Measurements from ENCODE around the gene RNPEPL1.
"Not testable (repeated sequence)": the region's sequence is repeated elsewhere in the genome, so short reads cannot be mapped to it uniquely, and the experiment has no call there.

The RNPEPL1 gene

DNA sequence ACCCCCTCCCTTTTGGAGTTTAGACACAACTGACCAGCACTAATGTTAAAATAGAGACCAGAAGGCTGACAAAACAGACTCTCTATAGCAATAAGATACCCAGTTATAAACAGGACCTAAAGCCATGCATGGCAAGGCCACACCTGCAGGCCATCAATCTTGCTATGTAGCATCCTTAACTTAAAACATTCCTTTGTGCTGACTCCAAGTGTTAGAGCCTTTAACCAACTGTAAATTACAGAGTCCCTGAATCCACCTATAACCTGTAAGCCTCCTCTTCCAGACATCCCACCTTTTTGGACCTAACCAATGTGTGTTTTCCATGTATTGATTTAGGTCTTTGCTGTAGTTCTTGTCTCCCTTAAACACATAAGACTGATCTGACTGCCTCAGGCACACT, 28.4 kb upstream of the RNPEPL1 start:
- no peak for DNase-seq

- no peak for DNase-seq
Measured at GRCh38 chr2:240551288-240551687, 17.0 kb upstream of the RNPEPL1 start.

- DNase-seq = no peak
Measured at GRCh38 chr2:240551811-240552210, 16.5 kb upstream of the RNPEPL1 start.

- no peak for DNase-seq
Measured at GRCh38 chr2:240553956-240554480, 14.3 kb upstream of the RNPEPL1 start.

DNA sequence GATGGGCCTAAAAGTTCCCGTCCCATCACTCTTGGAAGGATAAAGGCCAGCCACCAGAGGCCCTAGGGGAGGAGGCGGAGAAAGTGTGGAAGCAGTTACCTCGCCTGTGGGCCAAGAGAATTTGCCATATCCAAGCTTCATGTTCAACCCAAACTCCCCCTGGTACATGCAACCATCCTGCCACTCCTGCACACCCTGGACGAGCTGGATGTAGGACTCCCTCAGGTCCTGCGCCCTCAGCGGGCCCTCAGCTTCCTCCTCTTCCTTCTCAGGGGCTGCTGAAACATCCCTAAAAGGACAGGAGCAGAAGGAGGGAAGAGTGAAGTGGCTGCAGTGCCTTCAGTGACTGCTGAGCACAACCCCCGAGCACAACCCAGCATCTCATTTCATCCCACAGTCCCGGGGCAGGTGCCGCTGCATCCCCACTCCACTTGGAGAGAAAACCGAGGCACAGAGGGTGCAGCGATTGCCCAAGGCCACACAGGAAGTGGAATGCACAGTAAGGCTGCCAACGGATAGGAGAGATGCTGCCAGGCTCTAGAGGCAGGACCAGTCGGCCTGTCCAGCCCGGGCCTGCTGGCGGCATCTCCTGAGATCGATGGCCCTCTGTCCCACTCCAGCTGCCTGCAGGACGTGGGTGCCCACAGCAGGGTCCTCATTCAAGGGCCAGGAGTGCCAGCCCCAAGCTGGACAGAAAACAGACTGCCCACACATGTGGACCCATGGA, 13.4 kb upstream of the RNPEPL1 start:
- DNase-seq = no peak

DNA sequence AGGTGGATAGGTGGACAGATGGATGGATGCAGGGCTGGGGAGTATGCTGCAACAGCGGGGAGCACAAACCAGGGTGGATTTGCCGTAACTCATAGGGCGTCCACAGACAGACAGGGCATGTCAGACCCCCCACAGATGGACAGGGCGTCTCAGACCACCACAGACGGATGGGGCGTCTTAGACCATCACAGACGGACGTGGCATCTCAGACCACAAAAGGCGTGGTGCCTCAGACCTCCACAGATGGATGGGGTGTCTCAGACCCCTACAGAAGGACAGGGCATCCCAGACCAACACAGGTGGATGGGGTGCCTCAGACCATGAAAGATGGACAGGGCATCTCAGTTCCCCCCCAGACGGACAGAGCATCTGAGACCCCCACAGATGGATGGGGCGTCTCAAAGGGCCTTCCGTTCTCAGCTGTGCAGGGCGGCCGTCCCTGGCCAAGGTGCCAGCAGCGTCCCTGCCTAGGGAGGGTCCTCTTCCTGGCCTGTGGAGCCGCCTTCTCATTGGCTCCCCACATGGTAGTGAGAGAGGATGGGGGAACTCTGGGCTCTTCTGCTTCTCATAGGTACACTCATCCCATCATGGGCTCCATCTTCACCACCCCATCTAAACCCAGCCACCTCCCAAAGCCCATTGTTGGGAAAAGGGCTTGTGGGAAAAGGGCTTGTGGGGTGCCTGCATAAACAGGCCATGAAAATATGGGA, 12.6 kb upstream of the RNPEPL1 start:
- no peak for DNase-seq

DNA sequence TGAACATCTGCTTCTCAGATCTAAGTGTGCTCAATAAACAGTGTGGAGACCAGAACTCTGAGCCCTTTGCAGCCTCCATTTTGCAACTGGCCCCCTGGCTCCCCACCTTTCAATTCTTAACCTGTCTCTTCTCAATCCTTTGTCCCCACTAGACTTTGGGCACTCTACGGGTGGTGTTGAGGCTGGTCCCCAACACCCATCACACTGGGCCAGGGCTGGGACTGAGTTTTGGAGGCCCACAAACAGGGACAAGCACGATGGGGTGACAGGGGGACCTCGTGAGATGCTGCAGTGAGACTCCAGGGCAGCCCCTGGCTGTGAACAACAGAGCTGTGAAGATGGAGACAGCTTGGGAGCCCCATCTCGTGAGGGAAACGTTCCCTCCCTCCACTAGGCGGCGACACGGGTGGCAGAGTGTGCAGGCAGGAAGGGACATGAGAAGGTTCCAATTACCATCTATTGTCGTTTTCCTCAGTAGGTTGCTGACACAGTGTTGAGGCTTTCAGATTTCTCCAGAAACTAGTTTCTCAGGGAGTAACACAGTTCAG, 11.7 kb upstream of the RNPEPL1 start:
- DNase-seq = no peak

GRCh38 chr2:240557101-240557751, 11.1 kb upstream of the RNPEPL1 start:
- no peak for DNase-seq

GRCh38 chr2:240557808-240558207, 10.5 kb upstream of the RNPEPL1 start, which contains the start of gene ANKMY1:
TSS of gene ANKMY1 (minus strand) at chr2:240557988. CDS start at chr2:240557335, 653 bp downstream.
- DNase-seq = no peak

DNA sequence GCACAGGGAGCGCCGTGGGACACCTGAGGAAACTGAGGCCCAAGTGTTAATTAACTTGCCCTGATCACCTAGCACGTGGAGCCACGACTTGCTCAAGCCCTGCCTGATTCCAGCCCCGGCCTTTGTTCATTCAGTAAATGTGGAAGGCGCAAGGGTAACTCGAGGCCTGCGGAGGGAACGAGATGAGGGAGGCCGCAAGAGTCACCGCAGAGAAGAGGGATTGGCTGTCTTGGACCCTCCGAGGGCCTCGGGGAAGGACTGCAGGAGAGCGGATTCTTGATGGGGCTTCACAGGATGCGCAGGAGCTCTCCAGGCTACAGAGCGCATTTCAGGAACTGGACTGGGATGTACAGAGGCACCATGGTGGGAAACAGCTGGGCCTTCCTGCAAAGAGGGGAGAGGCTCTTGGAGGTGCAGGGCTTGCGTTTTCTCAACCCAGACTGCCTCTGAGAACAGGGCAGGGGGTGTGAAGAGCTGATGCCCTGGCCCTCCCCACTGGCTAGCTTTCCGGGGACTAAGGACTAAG, 10.0 kb upstream of the RNPEPL1 start:
- DNase-seq = no peak

GRCh38 chr2:240559286-240559685, 9.0 kb upstream of the RNPEPL1 start:
- DNase-seq = no peak

DNA sequence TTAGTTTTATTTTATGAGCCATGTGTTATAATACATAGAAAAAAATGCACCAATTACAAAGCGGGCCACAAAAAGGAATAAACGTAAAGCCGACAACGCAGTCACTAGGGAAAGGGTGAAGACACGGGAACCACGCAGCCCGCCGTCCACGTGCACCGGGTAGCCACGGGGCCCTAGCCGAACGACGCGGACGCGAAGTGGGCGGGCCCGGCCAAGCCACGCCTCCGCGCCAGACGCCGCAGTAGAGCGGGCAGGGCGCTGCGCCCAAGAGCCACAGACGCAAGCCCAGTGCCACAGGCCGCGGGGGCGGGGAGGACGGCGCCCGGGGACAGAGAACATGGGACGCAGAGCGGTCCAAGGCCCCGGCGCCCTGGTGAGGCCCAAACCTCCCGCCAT, 8.2 kb upstream of the RNPEPL1 start, which contains the start of gene DUSP28:
Gene DUSP28, plus strand, starts transcription at position 274 of the 396 bp plus-strand sequence. CDS start 328 bp downstream, outside the sequence.
- DNase-seq = peak; percentile 58

DNA sequence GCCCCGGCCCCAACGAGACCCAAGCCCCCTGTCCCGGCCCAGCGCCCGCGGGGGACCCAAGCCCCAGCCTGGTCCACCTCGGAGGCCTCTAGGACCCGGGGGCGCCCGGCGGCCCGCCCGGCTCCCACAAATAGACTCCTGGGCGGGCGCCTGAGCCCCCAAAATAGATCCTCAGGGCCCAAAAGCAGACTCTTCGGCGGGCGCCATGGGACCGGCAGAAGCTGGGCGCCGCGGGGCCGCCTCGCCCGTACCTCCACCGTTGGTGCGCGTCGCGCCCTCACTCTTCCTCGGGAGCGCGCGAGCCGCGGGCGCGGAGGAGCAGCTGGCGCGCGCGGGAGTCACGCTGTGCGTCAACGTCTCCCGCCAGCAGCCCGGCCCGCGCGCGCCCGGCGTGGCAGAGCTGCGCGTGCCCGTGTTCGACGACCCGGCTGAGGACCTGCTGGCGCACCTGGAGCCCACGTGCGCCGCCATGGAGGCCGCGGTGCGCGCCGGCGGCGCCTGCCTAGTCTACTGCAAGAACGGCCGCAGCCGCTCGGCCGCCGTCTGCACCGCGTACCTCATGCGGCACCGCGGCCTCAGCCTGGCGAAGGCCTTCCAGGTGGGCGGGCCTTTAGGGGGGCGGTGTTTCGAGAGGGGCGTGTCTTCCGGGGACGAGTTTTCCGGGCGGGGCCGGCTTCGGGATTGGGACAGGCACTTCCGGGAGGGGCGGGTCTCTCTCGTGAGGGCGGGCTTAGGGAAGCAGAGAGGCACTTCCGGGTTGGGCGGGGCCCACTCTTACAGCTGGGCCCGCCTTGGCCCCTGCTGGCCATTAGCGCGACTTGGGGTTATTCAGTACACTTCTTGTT, 7.6 kb upstream of the RNPEPL1 start:
- peak; percentile 88 for DNase-seq

DNA sequence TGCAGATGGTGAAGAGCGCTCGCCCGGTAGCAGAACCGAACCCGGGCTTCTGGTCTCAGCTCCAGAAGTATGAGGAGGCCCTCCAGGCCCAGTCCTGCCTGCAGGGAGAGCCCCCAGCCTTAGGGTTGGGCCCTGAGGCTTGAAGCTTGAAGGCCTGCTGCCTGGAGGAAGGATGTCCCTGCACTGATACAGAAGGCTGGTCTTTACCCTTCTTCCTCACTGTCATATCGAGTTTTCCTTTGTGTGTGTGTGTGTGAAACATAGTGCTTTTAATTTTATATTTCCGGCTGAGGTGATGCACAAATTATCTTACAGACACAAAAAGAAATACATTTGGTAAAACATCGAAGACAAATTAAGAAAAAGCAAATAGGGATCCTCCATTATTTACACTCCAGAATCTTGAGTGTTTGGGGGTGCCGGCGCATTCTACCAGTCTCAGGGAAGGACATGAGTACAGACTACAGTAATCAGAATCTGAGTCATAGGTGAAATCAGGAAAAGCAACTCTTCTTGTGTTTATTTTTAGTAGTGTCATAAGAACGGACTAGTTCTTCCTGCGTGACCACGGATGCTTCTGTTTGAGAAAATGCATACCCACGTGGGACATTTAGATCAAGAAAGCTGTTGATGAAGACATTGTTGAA, 6.8 kb upstream of the RNPEPL1 start:
- DNase-seq = no peak

GRCh38 chr2:240563231-240563630, 5.1 kb upstream of the RNPEPL1 start:
- not testable (repeated sequence) for DNase-seq

DNA sequence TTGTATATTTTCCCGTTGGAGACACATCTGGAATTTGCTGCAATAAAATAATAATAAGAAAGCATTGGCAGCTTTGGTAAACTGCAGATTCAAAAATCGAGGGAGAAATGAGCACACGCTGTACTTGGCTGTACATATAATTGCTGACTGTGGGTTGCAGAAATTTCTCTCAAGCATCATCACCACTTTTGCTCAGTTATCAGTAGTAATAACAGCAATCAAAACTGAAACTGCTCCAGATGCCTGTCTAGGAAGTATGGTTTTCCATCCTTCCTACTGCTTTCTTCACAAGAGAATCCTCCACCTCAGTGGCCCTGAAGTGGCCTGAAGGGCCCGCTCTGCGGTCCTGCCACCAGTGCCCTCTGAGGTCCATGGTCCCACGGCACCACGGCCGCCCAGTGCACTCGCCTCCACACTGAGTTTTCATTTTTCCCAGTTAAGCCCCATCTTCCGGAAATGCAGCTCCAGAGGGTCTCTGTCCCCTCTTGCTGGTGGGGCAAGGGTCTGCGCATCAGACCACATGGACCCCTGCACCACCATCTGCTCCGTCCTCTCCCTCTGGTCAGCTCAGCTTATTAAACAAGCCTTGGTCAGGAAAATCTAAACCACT, 4.2 kb upstream of the RNPEPL1 start:
- no peak for DNase-seq

DNA sequence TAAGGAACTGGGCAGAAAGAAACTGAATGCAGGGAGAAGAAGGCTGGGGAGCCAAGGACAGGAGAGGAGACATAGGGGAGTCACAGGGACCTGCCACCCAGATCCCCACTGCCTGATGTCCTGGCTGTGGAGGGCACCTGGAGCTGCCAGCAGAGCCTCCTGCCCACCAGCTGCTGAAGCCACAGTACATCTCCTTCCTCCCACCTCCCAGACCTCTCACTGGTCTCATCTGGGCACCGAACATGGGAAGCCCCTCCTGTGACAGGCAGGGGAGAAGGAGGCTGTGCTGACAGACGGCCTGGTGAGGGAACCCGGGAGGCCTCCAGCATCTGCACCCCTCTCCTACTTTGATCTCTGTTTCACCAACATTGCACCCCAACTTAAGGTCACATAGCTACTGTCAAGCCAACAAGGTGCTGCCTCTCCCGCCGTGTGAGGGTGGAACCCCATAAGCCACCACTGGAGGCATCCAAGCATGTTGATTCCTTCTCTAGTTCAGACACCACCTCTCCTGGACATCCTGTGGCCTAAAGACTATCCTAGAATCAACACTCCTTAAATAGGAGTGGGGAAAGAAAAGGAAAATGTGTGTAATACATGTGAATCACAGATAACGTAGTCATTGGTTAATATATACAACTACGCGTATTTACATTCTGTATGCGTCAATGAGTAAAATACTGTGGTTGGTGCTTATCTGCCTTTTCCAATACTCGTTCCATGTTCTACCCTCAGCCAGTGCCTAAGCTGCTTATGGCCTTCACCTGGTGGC, 3.5 kb upstream of the RNPEPL1 start:
- DNase-seq = no peak

DNA sequence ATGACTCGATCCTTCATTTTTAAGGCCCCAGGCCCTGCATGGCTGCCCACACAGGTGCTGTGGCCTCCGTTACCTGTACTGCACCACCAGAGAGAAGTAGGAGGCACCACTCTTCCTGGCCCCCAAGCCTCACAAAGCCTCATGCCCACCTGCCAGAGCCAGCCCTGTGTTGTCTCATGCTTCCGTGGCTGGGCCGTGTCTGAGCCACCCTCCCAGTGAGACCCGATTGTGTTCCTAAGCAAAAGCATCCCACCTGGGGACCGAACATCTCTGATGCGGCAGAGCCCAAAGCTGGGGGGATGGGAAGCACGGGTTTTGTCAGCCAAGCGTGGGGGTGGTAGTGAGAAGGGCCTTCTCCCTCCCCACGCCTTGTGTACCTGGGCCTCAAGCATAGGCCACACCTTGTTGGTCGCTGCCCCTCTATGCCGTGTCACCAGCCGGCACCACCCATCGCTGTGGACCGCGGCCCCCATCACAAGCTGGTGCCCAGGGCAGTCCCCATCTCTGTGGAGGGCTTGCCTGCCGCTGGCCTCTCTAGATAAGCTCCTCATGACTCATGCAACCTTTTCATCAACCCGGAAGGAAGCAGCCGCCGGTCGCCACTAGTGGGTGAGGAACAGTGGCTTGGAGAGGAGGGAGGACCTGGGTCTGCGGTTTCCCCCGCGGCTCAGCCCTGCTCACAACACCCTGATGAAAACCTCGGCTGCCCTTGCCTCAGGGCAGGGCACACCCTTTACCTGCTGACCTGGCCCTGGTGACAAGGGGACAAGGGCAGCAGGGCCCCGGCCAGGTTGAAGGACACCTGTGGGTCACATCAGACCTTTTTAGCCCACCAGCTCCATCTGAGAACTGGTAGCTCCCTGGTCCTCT, 2.7 kb upstream of the RNPEPL1 start:
- no peak for DNase-seq
